Eye (tissue), 1 donor: ENCODE data around the gene SLC2A13.
"Not testable (repeated sequence)": the region's sequence is repeated elsewhere in the genome, so short reads cannot be mapped to it uniquely, and the experiment has no call there.

Experiments
- DNase-seq: peaks from one replicate; pipeline ENCODE4 v3.0.0-alpha.2; 2015

Gene SLC2A13

DNA sequence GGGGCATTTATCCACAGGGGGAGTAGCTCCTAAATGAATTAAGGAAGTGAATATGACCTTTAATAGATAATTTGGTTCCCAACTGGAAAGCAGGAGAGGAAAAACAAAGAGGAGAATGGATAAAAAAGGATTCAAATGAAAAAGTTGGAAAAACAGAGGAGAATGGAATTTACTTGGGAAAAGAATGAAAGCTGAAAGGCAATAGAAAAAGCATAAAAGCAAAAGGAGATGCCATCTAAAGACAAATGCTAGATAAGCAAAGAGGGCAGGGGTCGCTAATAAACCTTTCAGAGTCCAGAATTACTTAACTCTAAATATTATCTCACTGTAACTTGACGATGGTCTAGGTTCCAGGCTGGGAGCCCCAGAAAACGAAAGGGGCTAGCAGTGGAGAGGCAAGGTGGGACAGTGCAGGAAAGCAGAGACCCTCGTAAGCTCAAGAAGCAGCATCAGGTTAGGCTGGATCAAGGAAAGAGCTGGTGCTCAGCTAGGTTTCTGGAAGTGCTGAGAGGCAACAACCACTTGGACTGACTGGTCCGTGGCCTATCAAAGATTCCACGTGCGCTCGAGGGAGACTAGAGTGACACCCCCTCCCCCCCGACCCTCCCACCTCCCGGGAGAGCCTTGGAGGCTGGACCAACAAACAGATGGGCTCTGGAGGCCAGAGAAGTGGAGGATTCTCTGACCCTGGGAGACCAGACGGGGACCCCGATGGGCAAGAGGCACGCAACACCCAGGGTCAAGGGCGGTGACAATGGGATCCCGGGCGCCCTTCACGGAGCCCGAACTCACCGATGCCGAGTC is 1.2 kb downstream of the SLC2A13 start:
- DNase-seq, result peak; percentile 9

DNA sequence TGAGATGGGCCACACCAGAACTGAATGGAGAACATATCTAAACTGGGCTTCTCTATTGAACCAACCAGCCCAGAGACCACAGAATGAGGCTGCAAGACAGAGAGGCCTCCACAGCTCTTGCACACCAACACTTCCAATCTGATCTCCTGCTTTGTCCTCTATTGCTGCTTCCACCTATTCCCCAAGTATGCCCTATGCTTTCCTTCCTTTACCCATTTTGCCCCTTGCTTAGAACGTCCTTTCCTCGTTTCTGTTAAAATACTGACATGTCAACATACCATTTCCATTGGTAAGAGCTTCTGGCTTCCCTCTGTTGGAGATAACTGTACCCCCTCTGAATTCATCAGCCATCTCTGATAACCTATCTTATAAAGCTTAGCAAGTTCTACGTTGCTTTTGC is 2.8 kb downstream of the SLC2A13 start:
- no peak for DNase-seq

DNA sequence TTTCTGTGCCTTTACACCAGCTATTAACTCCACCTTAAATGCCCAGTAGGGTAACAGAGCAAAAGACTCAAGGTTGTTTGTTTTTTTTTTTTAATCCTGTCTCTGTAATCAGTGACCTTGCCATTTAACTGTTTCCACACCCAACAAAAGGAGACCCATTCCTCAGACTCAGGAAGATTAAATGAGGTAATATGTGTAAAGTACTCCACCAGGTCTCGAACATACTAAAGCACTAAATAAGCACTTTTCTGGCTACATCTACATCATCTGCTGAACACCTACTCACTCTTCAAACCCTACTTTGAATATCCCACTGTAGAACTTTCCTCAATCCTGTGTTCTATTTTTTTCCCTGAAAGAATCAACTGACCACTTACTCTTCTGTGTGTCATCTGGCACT is 4.1 kb downstream of the SLC2A13 start:
- no peak for DNase-seq

DNA sequence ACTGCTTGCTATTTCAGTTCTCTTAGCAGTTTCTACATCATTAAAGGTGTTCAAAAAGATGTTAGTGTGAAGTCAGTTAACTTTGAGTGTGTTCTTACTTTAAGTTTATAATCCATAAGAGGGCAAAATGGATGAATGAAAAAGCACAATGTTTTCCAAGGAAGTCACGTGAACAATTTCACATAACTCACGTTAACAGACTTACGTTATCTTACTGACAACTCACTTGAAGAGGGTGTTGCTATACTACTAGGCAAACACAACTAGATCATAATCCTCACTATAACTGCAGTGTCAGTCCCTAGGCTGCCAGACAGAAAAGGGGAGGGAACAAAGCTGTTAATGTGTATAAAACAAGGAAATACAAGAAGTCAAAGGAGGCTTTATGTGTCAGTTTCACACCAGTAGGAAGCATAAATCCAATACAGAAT is 6.4 kb downstream of the SLC2A13 start:
- no peak for DNase-seq

DNA sequence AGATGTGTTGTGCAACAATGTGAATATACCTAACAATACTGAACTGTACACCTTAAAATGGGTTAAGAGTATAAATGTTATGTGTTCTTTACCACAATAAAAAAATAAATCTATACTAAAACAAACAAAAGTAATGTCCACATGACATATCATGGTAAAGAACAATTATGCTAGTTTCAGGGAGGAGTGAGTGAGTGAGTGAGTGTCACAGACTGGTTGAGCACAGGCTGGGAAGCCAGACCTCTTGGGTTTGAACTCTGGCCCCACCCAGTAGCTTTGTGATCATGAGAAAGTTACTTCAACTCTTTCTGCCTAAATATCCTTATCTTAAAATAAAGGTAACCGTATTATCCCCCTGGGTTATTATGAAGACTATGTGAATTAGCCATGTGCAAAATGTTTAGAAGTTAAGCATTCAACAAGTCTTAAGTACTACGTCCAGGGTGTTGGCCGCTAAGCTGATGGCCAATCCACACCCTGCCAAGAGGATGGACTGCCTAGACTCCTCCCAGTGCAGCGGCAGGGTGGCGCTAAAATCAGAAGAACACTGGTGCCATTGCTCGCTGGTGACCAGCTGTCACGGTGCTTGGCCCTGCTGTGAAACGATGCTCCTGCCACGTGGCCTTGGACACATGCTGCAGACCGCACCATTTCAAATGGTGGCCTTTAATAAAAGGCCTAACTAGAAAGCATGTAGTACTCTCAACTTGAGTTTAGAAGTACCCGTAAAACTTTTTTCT is 7.3 kb downstream of the SLC2A13 start:
- DNase-seq, result no peak

DNA sequence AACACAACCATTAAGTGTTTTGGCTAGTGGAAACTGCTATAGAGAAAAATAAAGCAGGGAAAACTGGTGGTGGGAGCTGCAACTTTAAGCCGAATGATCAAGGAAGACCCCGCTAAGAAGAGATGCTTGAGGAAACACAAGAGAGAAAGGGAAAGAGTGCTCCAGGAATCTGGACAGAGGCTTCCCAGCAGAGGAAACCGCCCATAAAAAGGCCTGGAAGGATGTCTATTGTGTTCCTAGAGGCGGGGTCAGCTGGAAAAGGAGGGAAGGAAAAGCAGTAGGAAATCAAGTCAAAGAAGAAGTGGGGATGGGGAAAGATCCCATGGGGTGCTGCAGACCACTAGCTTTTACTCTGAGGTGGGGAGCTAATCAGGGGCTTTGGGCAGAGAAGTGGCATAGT is 12.4 kb downstream of the SLC2A13 start:
- DNase-seq, result no peak

DNA sequence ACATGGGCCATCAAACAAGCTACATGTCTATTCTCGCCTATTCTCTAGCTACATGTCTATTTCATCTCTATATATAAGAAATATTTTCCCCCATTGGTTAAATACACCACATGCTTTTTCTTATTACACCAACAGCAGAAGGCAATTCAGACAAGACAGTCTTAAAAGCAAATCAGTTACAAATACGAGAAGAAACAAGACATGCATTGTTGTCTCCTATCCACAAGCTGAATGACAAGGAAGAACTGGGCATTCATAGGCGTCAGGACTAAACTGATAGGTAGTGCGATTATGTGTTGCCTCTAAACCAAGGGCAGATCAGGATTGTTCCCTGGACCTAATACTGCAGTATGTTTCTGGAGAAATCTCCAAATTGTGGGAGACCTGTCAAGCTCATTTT is 19.4 kb downstream of the SLC2A13 start:
- no peak for DNase-seq

DNA sequence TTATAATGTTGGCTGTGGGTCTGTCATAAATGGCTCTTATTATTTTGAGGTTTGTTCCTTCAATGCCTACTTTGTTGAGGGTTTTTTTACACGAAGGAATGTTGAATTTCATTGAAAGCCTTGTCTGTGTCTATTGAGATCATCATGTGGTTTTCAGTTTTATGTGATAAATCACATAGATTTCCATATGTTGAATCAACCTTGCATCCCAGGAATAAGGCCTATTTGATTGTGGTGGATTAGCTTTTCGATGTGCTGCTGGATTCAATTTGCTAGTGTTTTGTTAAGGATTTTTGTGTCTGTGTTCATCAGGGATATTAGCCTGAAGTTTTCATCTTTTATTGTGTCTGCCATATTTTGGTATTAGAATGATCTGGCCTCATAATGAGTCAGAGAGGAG is 27.6 kb downstream of the SLC2A13 start:
- no peak for DNase-seq

DNA sequence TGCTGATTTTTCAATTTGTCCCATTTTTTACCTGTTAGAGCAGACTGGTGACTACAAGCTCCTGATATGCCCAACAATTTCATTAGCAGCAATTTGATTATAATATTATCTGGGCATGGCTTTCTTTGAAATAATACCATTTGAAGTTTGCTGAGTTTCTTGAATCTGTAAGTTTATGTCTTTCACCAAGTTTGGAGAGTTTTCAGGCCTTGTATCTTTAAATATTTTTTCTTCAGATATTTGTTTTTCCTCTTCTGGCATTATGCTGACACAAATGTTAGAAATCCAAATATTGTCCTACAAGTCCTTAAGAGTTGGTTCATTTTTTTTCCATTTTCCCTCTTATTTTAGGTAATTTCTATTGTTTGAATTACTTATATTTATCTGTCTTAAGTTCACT is 30.4 kb downstream of the SLC2A13 start:
- no peak for DNase-seq

DNA sequence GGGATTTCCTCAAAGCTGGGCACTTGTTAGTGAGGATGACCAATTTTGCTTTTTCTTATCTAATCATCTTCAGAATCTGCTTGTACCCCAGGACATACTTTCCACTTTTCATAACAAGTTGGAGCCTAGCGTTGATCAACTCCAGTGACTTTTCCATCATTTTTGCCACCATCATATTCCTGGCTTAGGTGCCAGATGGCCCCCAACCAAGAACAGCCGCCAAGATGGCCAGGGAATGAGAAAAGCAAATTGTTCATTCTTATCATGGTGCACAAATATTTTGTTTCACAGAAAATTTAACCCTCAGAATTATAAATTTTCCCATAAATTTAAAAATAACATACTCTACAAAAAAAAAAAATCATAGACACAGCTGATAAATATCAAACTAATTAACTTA is 37.5 kb downstream of the SLC2A13 start:
- DNase-seq, result no peak

DNA sequence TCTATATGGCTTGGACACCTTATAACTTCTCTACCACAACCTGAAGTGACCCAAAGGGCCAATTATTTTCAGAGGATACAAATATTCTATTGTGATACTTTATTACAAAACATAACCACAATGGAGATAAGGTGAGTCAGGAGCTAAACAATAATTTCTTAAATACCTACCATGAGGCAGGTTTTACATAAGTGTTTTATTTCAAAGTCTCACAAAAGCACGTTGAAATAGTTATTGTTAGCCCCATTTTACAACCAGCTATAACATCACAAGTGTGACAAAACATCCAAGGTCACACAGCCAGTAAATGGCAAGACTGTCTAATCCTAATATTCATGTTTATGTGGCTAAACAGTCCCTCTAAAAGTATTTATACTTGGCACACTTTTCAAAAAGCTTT is 40.2 kb downstream of the SLC2A13 start:
- DNase-seq, result no peak

DNA sequence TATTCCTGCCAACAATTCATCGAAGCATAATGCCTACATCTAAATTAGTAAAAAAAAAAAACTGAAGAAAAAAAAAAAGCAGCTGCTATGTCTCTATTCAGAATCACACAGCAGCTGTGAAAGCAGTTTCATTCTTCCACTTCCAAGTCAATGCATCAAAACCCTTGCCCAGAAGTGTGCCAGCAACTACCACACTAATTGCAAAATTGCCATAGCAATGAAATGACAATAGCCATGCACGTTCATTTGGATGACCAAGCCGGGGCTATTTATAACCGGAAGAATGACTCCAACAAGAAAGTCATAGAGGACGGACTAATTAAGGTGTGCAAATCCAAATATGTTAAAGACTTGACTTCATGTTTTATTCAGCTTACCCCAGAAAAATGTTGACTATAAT is 42.5 kb downstream of the SLC2A13 start:
- peak; percentile 75 for DNase-seq

DNA sequence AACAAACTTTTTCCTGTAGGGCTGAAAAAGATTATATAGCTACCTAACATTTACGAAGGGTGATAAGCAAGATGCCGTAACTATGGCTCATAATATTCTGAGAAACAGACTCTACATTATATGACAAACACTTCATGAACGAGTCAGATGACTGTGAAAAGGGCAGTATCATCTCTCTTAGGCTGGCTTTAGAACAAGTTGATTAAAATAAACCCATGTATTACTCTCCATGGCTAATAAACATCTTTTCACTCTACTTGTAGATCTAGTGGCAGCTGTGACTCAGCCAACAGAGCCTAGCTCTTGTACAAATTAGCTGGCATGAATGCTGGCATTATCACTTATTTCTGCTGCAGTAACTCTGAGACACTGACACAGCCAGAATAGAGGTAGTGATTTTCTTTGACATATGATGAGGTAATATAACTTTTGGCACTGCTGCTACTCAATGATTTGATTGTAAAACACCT is 47.1 kb downstream of the SLC2A13 start:
- DNase-seq, result no peak

DNA sequence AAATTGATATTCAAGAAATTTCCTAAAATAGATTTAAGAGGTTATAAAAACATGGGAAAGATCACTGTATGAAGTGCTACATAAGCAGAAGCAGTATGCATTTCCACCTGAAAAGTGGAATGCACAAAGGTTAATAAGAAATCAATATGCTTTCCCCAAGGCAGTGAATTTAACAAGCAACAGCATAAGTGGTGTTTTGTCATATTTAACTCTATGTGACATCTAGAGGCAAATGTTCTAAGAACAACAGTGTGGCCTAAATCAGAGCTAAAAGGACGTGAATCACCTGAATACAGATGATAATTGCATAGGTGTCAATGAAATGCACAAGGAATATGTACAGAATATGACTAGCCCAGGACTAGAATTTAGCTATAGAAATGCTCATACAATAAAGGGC is 49.5 kb downstream of the SLC2A13 start:
- DNase-seq, result peak; percentile 38

DNA sequence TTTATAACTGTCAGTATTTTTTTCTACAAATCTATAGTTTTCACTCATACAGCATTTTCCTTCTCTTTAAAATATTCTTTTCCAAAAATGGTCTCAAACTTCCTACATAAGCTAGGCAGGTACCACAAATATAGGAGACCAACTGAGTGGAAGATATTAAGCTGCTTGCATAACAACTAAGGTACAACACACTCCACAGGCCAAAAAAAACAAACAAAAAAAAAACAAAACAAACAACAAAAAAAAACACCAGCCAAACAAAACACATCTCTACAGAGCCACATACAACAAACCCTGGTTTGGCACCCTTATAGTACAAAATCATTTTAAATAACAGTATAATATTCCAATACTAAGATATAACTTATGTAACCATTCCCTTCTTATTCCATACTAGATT is 50.1 kb downstream of the SLC2A13 start:
- DNase-seq, result no peak

DNA sequence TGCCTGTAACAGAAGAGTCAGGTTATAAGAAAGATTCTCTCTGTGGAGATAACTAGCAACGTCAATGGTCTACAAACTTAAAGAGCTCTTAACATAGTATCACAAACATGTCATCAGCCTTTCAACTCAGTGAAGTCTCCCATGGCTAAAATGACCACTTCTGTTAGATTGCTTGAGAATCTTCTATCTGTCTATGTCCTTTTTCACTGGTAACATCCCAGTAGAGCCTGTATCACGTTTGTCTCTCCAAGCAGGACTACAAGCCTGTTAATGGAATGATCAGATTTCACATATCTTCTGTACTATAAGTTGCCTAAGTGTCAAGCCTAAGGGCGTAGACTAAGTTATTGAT is 50.7 kb downstream of the SLC2A13 start:
- peak; percentile 25 for DNase-seq

DNA sequence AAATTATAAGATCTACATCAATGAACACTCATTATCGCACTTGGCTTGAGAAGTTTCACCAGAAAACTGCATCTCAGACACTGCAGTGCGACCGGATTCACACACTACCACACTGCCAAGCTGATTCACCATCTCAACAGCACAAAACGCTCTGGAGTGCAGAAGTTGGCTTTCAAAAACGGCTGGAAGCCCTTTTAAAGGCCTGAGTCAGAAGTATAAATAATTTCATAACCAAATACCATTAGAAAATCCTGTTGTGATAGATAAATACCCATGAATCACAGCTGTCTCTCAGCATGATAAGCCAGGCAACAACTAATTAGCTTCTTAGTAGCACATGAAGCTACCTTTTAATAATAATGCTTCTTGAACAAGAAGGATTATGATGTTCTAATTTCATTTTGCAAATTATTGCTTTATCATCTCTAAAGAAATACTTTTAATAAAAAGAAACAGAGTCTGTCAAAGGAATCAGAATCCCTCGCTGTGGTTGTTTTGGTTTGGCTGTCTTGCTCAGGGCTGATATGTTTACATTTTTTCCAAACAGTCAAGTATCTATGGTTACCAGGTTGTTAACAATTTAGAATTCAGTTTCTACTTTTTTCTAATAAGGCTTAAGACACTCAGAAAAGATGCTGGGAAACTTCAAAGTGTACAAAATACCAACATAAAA is 51.2 kb downstream of the SLC2A13 start:
- DNase-seq, result peak; percentile 30

DNA sequence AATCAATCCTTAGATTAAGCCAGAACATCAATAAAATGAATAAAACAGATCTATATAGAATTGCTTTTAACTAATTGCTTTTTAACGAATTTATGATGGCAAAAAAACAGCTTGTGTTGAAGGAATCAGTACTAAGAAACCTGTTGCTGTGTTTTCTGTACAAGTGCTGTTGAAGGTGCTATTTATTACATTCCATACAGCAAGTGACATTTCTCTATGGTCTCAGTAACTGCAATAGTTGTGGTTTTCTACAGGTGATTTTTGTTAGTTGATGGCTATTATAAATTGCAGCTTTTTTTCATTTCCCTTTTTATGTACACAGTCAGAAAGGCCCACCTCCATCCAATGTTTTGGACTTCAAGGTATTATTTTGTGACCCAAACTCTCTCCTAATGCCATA is 56.6 kb downstream of the SLC2A13 start:
- DNase-seq, result no peak

DNA sequence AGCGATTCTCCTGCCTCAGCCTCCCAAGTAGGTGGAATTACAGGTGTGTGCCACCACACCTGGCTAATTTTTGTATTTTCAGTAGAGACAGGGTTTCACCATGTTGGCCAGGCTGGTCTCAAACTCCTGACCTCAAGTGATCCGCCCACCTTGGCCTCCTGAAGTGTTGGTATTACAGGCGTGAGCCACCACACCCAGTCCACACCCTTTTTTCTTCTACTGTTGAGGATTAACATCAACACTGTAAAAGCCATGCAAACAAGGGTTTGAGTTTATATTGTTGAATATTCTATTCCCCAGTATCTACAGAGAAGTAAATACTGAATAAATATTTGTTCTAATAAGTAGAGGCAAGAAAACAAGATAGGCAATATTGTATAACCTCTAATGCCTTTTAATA is 58.9 kb downstream of the SLC2A13 start:
- DNase-seq, result not testable (repeated sequence)

DNA sequence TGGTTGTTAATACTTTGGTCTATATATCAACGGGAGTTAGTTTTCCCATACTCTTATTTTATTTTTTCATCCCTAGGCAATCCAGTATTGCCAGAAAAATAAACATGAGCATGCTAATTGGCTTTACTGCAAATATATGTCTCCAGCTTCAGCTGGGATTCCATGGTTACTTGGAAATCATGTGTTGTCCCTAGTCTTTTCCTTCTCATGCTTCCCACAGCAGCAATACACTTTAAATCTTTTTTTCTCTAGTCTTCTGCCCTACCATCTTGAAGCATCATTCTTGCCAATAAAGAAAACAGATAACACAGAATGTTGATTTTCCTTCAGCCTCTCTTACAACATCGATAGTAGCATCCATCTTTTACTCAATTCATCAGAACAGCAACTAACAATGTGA is 60.2 kb downstream of the SLC2A13 start:
- no peak for DNase-seq

DNA sequence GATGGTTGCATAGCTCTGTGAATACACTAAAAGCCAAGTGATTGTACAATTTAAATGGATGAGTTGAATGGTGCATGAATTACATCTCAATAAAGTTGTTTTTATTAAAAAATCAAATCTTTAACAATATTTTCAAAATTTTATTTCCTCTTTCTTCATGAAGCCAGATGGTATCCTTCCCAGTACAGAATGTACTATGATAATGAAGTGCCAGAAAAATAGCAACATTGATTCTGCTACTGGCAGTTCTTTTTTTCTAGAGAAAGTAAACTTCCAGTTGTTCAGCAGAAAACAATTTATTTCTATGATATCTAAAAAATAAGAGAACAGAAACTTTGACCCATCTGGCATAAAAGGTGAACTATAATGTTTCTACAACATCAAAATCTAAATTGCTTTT is 61.5 kb downstream of the SLC2A13 start:
- DNase-seq, result no peak

DNA sequence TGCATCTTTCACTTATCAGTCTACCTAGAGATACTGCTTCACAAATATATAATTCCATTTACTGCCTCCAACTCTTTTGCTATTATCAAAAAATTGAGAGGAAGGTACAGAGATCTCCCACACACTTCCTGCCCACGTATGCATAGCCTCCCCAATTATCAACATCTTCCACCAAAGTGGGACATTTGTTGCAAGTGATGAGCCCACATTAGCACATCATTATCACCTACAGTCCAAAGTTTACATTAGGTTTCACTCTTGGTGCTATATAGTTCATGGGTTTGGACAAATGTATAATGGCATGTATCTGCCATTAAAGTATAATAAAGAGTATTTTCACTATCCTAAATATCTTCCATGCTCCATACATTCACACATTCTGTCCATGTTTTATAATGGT is 66.3 kb downstream of the SLC2A13 start:
- no peak for DNase-seq

DNA sequence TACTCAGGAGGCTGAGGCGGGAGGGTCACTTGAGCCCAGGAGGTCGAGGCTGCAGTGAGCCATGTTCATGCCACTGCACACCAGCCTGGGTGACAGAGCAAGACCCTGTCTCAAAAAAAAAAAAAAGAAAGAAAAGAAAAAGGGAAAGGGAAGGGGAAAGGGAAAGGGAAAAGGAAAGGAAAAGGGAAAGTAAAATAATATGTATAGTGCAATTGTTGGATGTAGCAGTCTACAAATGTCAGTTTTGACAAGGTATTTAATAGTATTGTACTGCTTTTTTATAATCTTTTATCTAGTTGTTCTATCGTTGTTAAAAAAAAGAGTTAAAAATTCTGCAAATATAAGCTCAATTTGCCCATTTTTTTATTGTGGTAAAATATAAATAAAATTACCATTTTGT is 67.3 kb downstream of the SLC2A13 start:
- DNase-seq, result no peak

DNA sequence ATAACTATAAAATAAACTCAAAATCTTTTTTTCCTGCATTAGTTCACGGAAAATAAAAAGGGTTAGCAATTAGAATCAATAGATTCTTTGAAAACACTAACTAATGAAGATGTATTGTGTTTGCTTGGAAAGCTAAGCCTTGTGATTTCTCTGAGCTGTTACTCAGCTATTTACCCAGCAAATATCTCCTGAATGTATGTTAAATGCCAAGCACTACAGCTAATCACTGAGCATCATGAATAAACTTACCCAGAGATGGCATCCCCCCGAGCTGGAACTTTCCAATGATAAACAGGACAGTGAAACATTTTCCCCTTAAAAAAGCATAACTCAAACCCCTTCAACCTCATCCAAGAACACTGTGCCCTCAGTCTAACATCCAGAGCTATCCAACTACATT is 71.2 kb downstream of the SLC2A13 start:
- no peak for DNase-seq
